GM18870 (cell line): Measurements from ENCODE around the gene MAP3K7CL.

Source experiments
- ATAC-seq: cut with Tn5 transposase; IDR thresholded peaks from one replicate; pipeline ENCODE4 v1.9.1; 2021; ENCODE audit warnings: moderate library complexity; ENCODE audit not compliant: unreplicated experiment

The MAP3K7CL gene

GRCh38 chr21:29130270-29130969, at the start of gene MAP3K7CL:
MAP3K7CL (plus strand) TSS chr21:29130644; CDS start chr21:29133345, 2,701 bp downstream.
- peak; percentile 64 for ATAC-seq

- ATAC-seq: no peak
Measured at GRCh38 chr21:29082046-29082815, 48.2 kb upstream of the MAP3K7CL start.

GRCh38 chr21:29083306-29083705, 47.1 kb upstream of the MAP3K7CL start:
- ATAC-seq: no peak

GRCh38 chr21:29084372-29084771, 46.1 kb upstream of the MAP3K7CL start:
- no peak for ATAC-seq

GRCh38 chr21:29085106-29085752, 45.2 kb upstream of the MAP3K7CL start:
- no peak for ATAC-seq

- ATAC-seq: no peak
Measured at GRCh38 chr21:29091033-29091432, 39.4 kb upstream of the MAP3K7CL start.

GRCh38 chr21:29092102-29092959, 38.1 kb upstream of the MAP3K7CL start:
- ATAC-seq: no peak

GRCh38 chr21:29096218-29097015, 34.0 kb upstream of the MAP3K7CL start:
- ATAC-seq: no peak

- no peak for ATAC-seq
Measured at GRCh38 chr21:29098156-29098555, 32.3 kb upstream of the MAP3K7CL start.

- ATAC-seq: no peak
Measured at GRCh38 chr21:29102791-29103257, 27.6 kb upstream of the MAP3K7CL start.

- ATAC-seq: peak; percentile 79
Measured at GRCh38 chr21:29104239-29104708, 26.2 kb upstream of the MAP3K7CL start.

GRCh38 chr21:29105218-29105617, 25.2 kb upstream of the MAP3K7CL start:
- ATAC-seq: no peak

GRCh38 chr21:29114765-29115500, 15.5 kb upstream of the MAP3K7CL start:
- ATAC-seq: no peak

- ATAC-seq: no peak
Measured at GRCh38 chr21:29115899-29116298, 14.5 kb upstream of the MAP3K7CL start.

- ATAC-seq: no peak
Measured at GRCh38 chr21:29117372-29117955, 13.0 kb upstream of the MAP3K7CL start.

GRCh38 chr21:29121759-29122158, 8.7 kb upstream of the MAP3K7CL start:
- peak; percentile 60 for ATAC-seq

- ATAC-seq: no peak
Measured at GRCh38 chr21:29124645-29125044, 5.8 kb upstream of the MAP3K7CL start.

GRCh38 chr21:29125191-29125590, 5.3 kb upstream of the MAP3K7CL start:
- peak; percentile 88 for ATAC-seq

- ATAC-seq: no peak
Measured at GRCh38 chr21:29125979-29126378, 4.5 kb upstream of the MAP3K7CL start.
